HG03460 (cell line): Measurements from ENCODE around the gene FAR2.
"Not testable (repeated sequence)": the region's sequence is repeated elsewhere in the genome, so short reads cannot be mapped to it uniquely, and the experiment has no call there.

Experiments used
- ATAC-seq: cut with Tn5 transposase; IDR thresholded peaks from one replicate; pipeline ENCODE4 v1.9.1; 2021; ENCODE audit not compliant: unreplicated experiment

The FAR2 gene

DNA sequence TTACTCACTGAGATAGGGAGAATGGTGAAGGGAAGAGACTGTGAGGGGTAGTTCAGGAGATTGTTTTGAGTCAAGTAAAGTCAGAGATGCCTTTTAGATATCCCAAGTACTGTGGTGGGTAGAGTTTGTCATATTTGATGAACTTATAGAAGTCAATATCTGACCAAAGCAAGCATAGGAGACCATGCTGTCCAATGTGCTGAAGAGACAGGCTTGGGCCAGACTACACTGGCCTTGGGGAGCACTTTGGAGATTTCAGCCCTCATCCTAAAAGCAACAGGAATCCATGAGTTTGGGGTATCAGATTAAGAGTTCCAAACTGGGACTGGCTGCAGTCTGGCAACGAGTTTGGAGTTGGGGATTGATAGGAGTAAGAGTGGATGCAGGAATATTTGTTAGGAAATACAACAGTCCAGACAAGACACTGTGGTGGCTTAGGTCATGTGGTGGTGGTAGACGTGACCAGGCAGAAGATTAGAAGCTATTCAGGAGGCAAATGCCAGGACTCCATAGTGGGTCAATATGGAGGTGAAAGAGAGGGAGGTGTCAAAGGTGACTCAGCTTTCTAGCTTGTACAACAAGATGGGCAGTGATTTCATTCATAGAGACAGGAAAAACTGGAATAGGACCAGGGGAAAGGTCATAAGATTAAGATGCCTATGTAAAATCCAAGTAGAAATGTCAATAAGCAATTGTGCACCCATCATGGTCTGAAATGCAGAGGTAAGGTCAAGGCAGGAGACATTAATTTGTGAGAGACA, 81.9 kb downstream of the FAR2 start:
- ATAC-seq, result no peak

- no peak for ATAC-seq
These were observed 83.0 kb downstream of the FAR2 start for GRCh38 chr12:29232086-29232485.

DNA sequence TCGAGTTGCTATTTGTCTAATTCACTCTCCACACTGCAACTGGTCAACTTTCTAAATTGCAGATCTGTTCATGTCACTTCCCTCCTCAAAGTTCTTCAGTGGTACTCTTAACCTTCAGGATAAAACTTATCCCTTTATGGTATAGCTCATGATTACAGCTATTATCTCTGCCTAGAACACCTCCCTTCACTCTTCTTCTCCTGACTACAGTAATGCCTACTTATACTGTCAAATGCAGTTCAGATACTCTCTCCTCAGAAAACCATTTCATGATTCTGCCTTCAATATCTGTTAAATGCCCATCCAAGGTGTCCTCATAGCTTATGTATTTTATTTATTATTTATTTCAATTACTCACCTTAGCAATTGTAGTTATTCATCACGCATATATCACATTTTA, 85.5 kb downstream of the FAR2 start:
- no peak for ATAC-seq

DNA sequence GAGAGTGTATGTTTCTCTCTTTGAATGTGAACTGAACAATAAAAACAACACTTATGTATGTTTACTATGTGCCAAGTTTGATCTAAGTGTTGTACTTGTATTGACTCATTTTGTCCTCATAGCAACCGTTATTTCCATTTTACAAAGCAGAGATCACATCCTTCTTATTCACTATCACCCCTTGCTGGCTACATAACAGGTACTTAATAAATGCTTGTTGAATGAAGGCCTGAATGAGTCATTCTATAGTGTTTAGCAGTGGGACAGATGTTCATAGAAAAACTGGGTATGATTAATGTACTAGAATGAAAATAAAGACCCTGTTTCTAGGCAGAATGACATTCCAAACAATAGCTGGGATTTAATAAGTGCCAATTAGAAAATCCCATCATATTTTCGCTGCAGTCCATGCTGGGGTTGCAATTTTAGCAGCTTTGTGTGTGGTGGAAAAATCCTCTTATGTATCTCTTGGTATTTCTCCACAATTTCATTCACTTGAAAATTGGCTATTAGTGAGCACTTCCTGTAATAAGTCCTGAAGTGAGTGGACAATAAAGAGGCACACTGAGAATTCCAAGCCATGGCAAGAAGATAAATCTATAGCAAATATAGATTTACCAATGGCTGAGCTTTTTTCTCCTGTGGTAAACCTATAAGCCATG, 86.0 kb downstream of the FAR2 start:
- ATAC-seq, result no peak

GRCh38 chr12:29238822-29239291, 89.8 kb downstream of the FAR2 start:
- ATAC-seq, result no peak

- ATAC-seq, result no peak
These were observed 90.3 kb downstream of the FAR2 start for GRCh38 chr12:29239336-29239735.

GRCh38 chr12:29240441-29240840, 91.4 kb downstream of the FAR2 start:
- ATAC-seq, result no peak

GRCh38 chr12:29241821-29242591, 92.9 kb downstream of the FAR2 start:
- peak; percentile 76 for ATAC-seq

GRCh38 chr12:29242921-29243431, 93.9 kb downstream of the FAR2 start:
- ATAC-seq, result no peak

- ATAC-seq, result no peak
These were observed 95.2 kb downstream of the FAR2 start for GRCh38 chr12:29244159-29244765.

DNA sequence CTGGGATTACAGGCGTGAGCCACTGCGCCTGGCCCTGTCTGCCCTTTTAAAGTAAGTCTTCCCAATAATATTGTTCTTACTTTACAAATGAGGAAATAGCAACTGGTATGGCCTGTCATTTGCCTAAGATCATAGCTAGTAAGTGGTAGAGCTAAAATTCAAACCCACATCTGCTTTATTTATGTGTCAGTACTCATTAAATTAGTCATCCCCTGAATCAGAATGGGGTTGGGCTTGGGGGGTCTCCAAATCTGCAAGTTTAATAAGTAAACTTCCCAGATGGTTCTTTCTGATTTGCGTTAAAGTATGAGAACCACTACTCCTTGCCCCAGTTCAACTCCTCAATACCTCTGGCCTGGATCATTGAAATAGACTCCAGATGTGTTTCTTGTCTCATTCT, 96.2 kb downstream of the FAR2 start:
- ATAC-seq, result no peak

- no peak for ATAC-seq
These were observed 100.9 kb downstream of the FAR2 start for GRCh38 chr12:29249930-29250329.

- ATAC-seq, result no peak
These were observed 105.0 kb downstream of the FAR2 start for GRCh38 chr12:29253906-29254625.

DNA sequence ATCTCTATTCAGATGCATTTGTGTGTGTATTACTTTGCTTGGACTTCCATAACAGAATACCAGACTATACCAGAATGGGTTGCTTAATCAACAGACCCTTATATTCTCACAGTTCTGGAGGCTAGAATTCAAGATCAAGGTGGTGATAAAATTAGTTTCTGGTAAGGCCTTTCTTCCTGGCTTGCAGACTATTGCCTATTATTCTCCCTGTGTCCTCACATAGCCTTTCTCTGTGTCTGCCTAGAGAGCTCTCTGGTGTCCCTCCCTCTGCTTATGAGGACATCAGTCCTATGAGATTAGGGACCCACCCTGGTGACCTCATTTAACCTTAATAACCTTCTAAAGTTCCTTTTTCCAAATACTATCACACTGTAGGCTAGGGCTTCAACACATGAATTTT, 106.0 kb downstream of the FAR2 start:
- no peak for ATAC-seq

- no peak for ATAC-seq
These were observed 107.5 kb downstream of the FAR2 start for GRCh38 chr12:29256598-29256997.

DNA sequence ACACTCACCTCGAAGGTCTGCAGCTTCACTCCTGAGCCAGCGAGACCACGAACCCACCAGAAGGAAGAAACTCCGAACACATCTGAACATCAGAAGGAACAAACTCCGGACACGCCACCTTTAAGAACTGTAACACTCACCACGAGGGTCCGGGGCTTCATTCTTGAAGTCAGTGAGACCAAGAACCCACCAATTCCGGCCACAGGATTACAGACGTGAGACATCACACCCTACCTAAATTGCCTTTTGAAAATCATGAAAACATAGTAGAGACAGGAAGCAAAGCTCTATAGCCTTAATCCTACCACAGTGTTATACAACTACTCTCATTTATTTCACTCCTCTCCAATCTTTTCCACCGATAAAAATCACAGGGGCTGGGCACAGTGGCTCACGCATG, 108.6 kb downstream of the FAR2 start:
- not testable (repeated sequence) for ATAC-seq

DNA sequence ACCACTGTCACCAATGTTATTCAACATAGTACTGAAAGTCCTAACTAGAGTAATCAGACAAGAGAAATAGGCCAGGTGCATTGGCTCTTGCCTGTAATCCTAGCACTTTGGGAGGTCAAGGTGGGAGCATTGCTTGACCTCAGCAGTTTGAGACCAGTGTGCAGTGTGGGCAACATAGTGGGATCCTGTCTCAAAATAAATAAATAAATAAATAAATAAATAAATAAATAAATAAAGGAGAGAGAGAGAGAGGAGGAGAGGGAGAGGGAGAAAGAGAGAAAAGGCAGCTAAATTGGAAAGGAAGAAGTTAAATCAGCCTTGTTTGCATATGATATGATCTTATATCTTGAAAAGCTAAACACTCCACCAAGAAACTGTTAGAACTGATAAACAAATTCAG, 115.3 kb downstream of the FAR2 start:
- no peak for ATAC-seq

DNA sequence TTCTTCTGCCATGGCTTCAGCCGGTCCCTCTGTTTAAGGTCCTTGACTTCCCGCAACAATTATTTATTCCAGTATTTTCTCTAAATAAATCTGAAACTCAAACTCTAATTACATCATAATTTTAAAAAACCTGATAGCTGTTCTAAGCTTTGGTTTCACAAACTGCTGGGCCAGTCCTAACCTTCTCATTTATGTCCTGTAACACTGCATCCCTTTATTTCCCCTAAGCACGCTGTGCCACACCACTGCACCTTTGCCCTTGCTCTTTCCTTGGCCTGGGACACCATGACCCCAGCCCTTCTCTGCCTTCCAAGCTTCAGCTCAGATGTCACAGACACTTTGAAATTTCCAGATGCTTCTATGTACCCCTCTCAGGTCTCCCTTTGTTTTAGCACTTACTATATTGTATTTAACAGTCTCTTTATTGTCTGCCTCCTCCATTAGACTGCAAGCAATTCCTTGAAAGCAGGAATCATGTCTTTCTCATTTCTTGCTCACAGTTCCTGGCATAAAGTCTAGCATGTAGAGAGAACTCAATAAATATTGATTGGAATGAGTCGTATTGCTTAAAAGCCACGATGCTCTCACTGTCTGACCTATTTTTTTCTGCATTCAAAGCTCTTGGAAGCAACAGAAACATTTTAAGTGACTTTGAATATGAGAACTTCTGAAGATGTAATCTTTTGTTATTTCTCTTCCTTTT, 120.8 kb downstream of the FAR2 start:
- no peak for ATAC-seq

DNA sequence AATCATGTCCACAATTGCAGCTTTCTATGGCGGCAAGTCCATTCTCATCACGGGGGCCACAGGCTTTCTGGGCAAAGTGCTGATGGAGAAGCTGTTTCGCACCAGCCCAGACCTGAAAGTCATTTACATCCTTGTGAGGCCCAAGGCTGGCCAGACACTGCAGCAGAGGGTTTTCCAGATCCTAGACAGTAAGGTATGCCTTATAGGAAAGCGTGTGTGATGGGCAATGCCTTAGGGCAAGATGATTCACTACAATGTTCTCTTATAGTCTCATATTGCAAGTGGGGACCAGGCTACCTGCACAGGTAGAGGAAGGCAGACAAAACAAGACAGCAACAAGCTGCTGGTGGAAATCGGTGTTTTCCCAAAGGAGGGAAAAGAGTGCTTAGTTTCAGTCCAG, 121.4 kb downstream of the FAR2 start:
- no peak for ATAC-seq
